Measurements from ENCODE around the gene RPL11.

GRCh38 chr1:23673086-23673813 lies 18.4 kb upstream of the RPL11 start:
- no peak for TF ChIP-seq PATZ1 (CRISPR knock-in tag; IDR thresholded peaks at IDR 0.05; ENCODE audit: borderline replicate concordance)
- no peak for TF ChIP-seq ZNF8 (CRISPR knock-in tag; IDR thresholded peaks at IDR 0.05)
- TF ChIP-seq RARB (CRISPR knock-in tag; IDR thresholded peaks at IDR 0.05), result no peak
- no peak for TF ChIP-seq ZNF565 (CRISPR knock-in tag; conservative IDR thresholded peaks at IDR 0.05; ENCODE audit: low read depth)
- TF ChIP-seq SNAI2 (CRISPR knock-in tag; IDR thresholded peaks at IDR 0.05), result no peak
- TF ChIP-seq CSDC2 (CRISPR knock-in tag; IDR thresholded peaks at IDR 0.05), result no peak
- TF ChIP-seq CREB5 (CRISPR knock-in tag; IDR thresholded peaks at IDR 0.05; ENCODE audit: low read depth), result no peak
